ENCODE measurements around the gene CHI3L2. TPM values are rescaled to one million over a fixed set of nuclear protein-coding genes. Genes with fewer than 3 reads are reported as not detected.

Gene CHI3L2
- total and polyA plus RNA-seq, 9 of the 15 experiments (the other 6 are each of a cell fraction or from before 2014, with no cell fraction given): 0.07 to 0.27 (median 0.15) TPM; not detected in 6

GRCh38 chr1:111213412-111213811 lies 14.1 kb upstream of the CHI3L2 start (continued):
- TF ChIP-seq E2F4 (CRISPR knock-in tag; IDR thresholded peaks at IDR 0.05; ENCODE audit: low read depth) (no peak), TEAD1 (CRISPR knock-in tag; IDR thresholded peaks at IDR 0.05) (no peak)

DNA sequence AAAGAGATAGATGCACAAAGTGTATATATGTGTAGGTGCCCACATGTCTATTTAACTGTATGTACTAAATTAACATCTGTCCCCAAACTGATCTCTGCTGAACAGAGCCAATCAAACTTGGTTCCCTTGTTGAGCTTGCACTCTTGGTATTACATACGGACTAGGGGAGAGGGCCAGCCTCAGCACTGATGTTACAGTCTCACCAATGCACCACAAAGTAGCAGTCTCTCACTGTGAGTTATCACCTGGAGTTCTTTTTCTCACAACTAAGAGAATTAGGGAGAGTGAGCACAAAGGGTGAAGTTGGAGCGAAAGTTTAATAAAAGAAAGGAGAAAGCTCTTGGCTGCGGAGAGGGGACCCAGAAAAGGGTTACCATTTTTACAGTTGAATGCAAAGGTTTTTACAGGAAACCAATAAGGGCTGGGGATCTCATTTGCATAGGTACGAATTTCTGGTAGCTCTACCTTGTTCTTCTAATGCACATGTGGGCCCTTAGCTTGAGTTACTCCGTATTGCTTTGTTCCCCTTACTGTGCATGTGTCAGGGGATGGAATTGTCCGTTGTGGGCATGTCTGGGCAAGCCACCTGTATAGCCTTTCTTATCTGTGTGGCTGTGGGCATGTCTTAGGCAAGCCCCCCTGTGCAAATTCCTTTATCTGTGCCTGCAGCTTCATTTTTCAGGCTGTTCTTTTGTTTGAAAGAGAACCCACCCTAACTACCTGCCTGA lies 13.3 kb upstream of the CHI3L2 start:
- Histone ChIP-seq H3K9me3 (replicated peaks; ENCODE audit: control insufficient read depth, insufficient read depth, low read depth, low read length) (no peaks in the 10 kb centered on the region), H3K4me3 (no peak overlapping the region), H3K79me2 (ENCODE audit: control insufficient read depth, insufficient read depth, low read length) (no peaks in the 10 kb centered on the region), H3K4me1 (replicated peaks in 1 of 2; ENCODE audit: control insufficient read depth in 2 of 2, insufficient read depth in 2 of 2, low read length in 2 of 2) (peaks cover 0 to 10% of the 10 kb centered on the region in 2 experiments; a peak in 2 of 5 replicates), H3K9me1 (ENCODE audit: control insufficient read depth, insufficient read depth, low read length) (no peaks in the 10 kb centered on the region), H3K9ac (ENCODE audit: insufficient read depth in 1 of 2, low read depth in 2 of 2, low read length in 2 of 2) (no peak overlapping the region), H3K27ac (ENCODE audit: extremely low read depth, low read depth, low read length) (no peak overlapping the region), H3K36me3 (ENCODE audit: control insufficient read depth, insufficient read depth, low read length) (no peaks in the 10 kb centered on the region), H4K20me1 (replicated peaks; ENCODE audit: control insufficient read depth, insufficient read depth, low read length) (no peaks in the 10 kb centered on the region), H3K27me3 (ENCODE audit: control insufficient read depth in 2 of 2, insufficient read depth in 2 of 2, low read length in 2 of 2) (peaks cover 0 to under 1% of the 10 kb centered on the region in 2 experiments; a peak in 1 of 5 replicates), H2AFZ (ENCODE audit: low read depth, low read length) (no peak overlapping the region), H3K4me2 (ENCODE audit: insufficient read depth, low read length) (no peak overlapping the region)
- DNase-seq (ENCODE audit: extremely low read depth in 1 of 4, low spot score in 3 of 4) (peak in 1 of 4 experiments; percentile 23), FAIRE-seq (no peak), ATAC-seq (no peak)
- BruUV-seq (replicated peaks): no TSS peak
- ChIA-PET POLR2A (interaction anchor here (1.0 to 1.2 kb wide), 2 partner anchors 8 to 13 kb away, joined by 3 read pairs; no protein-coding TSS in a partner anchor), CTCF (ENCODE audit: low intra/inter-chr PET ratio) (no interaction called here)
- intact Hi-C loops (cut with micrococcal nuclease) (loop anchor here (10.0 kb wide), 1 partner anchor 451 kb away; no protein-coding TSS in a partner anchor), in situ Hi-C loops (cut with MboI) (no loop called here)
- WGBS (ENCODE audit: insufficient coverage, low coverage, missing lambda C conversion rate): 2% methylated on average over 6 of the region's 6 CpGs
- no peak for TF ChIP-seq RBFOX2 (IDR thresholded peaks at IDR 0.05; ENCODE audit: low read depth, low read length)
- TF ChIP-seq ZFP36 (IDR thresholded peaks at IDR 0.05; ENCODE audit: low read depth, low read length, partially characterized antibody): peak; percentile 43
- TF ChIP-seq, protein P1, sequence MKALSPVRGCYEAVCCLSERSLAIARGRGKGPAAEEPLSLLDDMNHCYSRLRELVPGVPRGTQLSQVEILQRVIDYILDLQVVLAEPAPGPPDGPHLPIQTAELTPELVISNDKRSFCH (CRISPR knock-in tag; IDR thresholded peaks at IDR 0.05): no peak
- TF ChIP-seq, protein P1 (tag; IDR thresholded peaks at IDR 0.05): peak; percentile 67; the same call in 1 of the 2 replicates
- peak; percentile 62 for TF ChIP-seq CBFA2T3 (IDR thresholded peaks at IDR 0.05)
- no peak for TF ChIP-seq FOXJ3 (CRISPR knock-in tag; IDR thresholded peaks at IDR 0.05)
- TF ChIP-seq, protein P2, sequence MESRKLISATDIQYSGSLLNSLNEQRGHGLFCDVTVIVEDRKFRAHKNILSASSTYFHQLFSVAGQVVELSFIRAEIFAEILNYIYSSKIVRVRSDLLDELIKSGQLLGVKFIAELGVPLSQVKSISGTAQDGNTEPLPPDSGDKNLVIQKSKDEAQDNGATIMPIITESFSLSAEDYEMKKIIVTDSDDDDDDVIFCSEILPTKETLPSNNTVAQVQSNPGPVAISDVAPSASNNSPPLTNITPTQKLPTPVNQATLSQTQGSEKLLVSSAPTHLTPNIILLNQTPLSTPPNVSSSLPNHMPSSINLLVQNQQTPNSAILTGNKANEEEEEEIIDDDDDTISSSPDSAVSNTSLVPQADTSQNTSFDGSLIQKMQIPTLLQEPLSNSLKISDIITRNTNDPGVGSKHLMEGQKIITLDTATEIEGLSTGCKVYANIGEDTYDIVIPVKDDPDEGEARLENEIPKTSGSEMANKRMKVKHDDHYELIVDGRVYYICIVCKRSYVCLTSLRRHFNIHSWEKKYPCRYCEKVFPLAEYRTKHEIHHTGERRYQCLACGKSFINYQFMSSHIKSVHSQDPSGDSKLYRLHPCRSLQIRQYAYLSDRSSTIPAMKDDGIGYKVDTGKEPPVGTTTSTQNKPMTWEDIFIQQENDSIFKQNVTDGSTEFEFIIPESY (CRISPR knock-in tag; IDR thresholded peaks at IDR 0.05): no peak
- TF ChIP-seq TCF3 (CRISPR knock-in tag; IDR thresholded peaks at IDR 0.05): peak; percentile 65
- no peak for TF ChIP-seq MED1 (CRISPR knock-in tag; IDR thresholded peaks at IDR 0.05; ENCODE audit: borderline replicate concordance)
- TF ChIP-seq ZNF75A (CRISPR knock-in tag; IDR thresholded peaks at IDR 0.05): no peak
- TF ChIP-seq, protein P3, sequence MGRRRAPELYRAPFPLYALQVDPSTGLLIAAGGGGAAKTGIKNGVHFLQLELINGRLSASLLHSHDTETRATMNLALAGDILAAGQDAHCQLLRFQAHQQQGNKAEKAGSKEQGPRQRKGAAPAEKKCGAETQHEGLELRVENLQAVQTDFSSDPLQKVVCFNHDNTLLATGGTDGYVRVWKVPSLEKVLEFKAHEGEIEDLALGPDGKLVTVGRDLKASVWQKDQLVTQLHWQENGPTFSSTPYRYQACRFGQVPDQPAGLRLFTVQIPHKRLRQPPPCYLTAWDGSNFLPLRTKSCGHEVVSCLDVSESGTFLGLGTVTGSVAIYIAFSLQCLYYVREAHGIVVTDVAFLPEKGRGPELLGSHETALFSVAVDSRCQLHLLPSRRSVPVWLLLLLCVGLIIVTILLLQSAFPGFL (CRISPR knock-in tag; IDR thresholded peaks at IDR 0.05): no peak
- peak; percentile 48 for TF ChIP-seq VEZF1 (CRISPR knock-in tag; IDR thresholded peaks at IDR 0.05)
